Measurements from ENCODE around the gene PRPF38B. TPM values are rescaled to one million over a fixed set of nuclear protein-coding genes. Genes with fewer than 3 reads are reported as not detected.

Gene PRPF38B
- total and polyA plus RNA-seq, 9 of the 15 experiments (the other 6 are each of a cell fraction or from before 2014, with no cell fraction given) = 25.3 to 85.5 (median 66.4) TPM

DNA sequence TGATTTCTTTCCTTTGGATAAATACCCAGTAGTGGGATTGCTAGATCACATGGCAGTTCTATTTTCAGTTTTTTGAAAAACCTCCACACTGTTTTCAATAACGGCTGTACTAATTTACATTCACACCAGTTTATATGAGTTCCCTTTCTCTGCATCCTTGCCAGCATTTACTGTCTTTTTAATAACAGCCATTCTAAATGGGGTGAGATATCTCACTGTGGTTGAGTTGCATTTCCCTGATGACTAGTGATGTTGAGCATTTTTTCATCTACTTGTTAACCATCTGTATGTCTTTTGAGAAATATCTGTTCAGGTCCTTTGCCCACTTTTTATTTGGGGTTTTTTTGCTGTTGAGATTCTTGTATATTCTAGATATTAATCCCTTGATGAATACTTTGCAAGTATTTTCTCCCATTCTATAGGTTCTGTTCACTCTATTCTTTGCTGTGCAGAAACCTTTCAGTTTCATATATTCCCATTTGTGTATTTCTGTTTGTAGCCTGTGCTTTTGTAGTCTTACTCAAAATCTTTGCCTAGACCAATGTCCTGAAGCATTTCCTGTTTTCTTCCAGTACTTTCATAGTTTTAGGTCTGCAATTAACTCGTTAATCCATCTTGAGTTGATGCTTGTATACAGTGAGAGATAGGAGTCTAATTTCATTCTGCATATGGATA lies 38.5 kb upstream of the PRPF38B start (continued):
- TF ChIP-seq ARID4B (CRISPR knock-in tag; IDR thresholded peaks at IDR 0.05) = no peak

DNA sequence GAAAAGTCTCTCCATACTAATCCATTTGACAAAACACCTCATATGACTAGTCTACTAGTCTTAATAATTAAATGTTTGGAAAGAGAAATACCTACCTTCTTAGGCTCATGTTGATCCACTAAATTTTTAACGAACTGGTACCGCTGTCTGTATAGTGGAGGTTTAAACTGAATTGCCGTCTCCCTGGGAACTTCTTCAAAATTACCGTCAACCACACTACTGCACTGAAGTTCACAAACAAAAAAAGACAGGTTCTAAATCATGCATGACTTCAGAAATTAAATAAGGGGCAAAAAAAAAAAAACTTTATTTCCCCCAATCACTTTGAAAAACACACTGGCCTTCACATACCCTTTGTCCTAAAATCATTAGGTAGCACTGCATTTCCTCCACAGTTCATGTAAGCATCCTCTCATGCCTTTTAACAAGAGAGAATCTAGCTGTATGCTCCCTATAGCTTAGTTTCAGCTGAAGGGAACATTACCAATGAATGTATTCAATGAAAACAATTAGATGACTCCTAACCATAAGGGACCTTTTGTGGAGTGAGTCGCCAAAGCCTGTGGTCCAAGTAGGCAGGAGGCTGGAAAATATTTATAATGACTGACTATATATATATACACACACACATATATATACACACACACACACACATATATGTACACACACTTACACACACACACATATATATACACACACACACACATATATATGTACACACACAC lies 34.6 kb upstream of the PRPF38B start:
- no peaks in the 10 kb centered on the region for H3K36me3 ChIP-seq (ENCODE audit: control insufficient read depth, insufficient read depth, low read length)
- ChIA-PET POLR2A (no interaction called here), CTCF (ENCODE audit: low intra/inter-chr PET ratio) (no interaction called here)
- intact Hi-C loops (cut with micrococcal nuclease) (no loop called here), in situ Hi-C loops (cut with MboI) (no loop called here)
- H3K79me2 ChIP-seq (ENCODE audit: control insufficient read depth, insufficient read depth, low read length) = no peaks in the 10 kb centered on the region
- no peaks in the 10 kb centered on the region for H3K9me1 ChIP-seq (ENCODE audit: control insufficient read depth, insufficient read depth, low read length)
- no peak overlapping the region for H2AFZ ChIP-seq (ENCODE audit: low read depth, low read length)
- BruUV-seq (replicated peaks) = no TSS peak
- ATAC-seq (no peak), DNase-seq (ENCODE audit: extremely low read depth in 1 of 4, low spot score in 3 of 4) (no peak), FAIRE-seq (no peak)
- WGBS (ENCODE audit: insufficient coverage, low coverage, missing lambda C conversion rate) = 38% methylated on average over 5 of the region's 5 CpGs
- no peak overlapping the region for H3K4me2 ChIP-seq (ENCODE audit: insufficient read depth, low read length)
- no peaks in the 10 kb centered on the region for H3K9me3 ChIP-seq (replicated peaks; ENCODE audit: control insufficient read depth, insufficient read depth, low read depth, low read length)
- H3K9ac ChIP-seq (ENCODE audit: insufficient read depth in 1 of 2, low read depth in 2 of 2, low read length in 2 of 2) = no peak overlapping the region
- H3K27me3 ChIP-seq (ENCODE audit: control insufficient read depth in 2 of 2, insufficient read depth in 2 of 2, low read length in 2 of 2) = peaks cover 0 to 3% of the 10 kb centered on the region in 2 experiments; a peak in 1 of 5 replicates
- no peak overlapping the region for H3K4me3 ChIP-seq
- H4K20me1 ChIP-seq (replicated peaks; ENCODE audit: control insufficient read depth, insufficient read depth, low read length) = no peaks in the 10 kb centered on the region
- TF ChIP-seq CREB5 (CRISPR knock-in tag; IDR thresholded peaks at IDR 0.05) (no peak), BRD9 (IDR thresholded peaks at IDR 0.05; ENCODE audit: low read depth, partially characterized antibody) (no peak)
- H3K4me1 ChIP-seq (replicated peaks in 1 of 2; ENCODE audit: control insufficient read depth in 2 of 2, insufficient read depth in 2 of 2, low read length in 2 of 2) = no peaks in the 10 kb centered on the region
- H3K27ac ChIP-seq (ENCODE audit: extremely low read depth, low read depth, low read length) = no peak overlapping the region

Data from K562 (cell line).